IPS DF 4.7 (cell line): ENCODE data around the gene PGPEP1.
"Not testable (repeated sequence)": the region's sequence is repeated elsewhere in the genome, so short reads cannot be mapped to it uniquely, and the experiment has no call there.

Experiments used
- DNase-seq: peaks from one replicate; pipeline ENCODE4 v3.0.0-alpha.2; 2013; ENCODE audit warnings: low spot score; ENCODE audit errors: extremely low read depth

PGPEP1 gene

DNA sequence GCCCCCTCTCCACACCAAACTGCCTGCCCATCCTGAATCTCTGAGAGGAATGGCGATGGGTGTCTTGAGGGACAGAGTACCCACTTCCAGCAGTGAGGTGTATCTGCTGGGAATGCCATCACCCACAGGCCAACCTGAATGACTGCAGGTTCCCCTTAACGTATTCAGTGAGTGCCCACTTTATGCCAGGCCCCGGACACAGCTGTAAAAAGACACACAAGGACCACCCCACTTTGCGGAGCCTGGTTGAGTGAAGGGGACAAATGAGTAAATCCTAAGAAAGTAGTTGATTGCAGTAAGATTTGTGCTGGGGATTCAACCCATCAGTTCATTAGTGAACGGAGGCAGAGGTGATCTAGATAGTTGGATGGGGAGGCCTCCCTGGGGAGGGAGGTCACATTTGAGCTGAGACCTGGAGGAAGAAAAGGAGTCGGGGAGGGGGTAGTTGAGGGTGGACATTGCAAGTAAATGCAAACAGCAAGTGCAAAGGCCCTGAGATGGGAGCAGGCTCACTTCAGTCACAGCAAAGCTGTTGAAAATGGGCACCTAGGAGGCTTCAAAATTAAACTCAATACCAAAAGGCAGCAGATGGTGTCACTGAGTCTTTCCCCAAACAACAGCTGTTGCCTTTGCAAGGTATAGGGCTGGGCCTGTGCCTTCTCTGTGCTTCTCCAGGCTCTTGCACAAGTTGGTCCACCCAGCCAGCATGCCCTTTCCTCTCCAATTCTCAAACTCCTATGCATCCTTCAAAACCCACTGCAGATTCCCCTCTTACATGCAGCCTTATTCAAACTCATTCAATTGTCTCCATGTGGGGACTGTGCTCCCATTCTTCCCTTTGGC, 49.9 kb downstream of the PGPEP1 start:
- DNase-seq, result no peak

DNA sequence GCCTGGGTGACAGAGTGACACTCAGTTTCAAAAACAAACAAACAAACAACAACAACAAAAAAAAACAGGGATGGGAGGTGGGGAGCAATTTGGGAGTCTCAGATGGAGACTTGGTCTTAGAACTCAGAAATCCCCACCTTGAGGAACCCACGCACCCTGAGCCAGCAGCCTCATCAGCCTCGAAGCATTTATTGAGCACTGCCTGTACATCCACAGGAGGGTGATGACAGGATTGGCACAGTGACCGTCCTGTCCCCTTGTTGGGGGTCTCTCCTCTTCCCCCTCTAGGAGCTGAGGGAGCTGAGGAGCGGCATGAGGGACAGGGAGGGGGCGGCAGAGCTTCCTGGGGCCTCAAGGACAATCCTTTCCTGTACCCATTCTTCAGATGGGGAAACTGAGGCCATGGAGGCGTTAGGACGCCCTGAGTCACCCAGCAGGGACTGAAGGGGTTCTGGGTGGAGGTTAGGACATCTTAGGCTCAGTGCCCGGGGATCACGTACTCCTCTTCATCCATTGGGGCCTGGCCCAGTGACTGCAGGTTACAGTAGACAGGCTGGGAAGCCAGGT, 51.2 kb downstream of the PGPEP1 start:
- no peak for DNase-seq

DNA sequence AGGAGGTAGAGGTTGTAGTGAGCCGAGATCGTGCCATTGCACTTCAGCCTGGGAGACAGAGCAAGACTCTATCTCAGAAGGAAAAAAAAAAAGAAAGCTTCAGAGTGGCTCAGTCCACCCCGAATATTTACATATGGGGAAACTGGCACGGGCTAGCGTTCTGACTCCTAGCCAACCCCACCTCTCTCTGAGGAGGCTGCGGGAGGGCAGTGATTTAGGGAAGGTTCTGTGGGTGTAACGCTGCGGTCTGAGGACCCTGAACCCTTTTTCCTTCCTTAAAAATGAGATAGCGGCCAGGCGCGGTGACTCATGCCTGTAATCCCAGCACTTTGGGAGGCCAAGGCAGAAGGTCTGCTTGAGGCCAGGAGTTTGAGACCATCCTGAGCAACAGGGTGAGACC, 52.0 kb downstream of the PGPEP1 start:
- no peak for DNase-seq

DNA sequence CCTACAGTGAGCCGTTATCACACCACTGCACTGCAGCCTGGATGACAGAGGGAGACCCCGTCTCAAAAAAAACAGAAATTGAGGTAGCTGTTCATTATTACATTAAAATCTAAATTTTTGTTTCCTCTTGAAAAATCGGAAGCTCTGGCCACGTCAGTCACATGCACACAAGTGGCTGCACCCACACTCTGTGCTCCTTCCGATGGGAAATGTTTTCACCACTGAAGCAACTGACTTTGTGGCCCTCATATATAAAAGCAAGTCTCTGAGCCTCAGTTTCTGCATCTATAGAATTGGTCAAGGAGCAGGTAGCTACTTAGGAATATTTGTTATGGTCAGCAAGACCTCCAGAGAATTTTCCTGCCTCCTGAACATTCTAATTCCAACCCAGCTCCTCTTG, 52.5 kb downstream of the PGPEP1 start:
- DNase-seq, result no peak

DNA sequence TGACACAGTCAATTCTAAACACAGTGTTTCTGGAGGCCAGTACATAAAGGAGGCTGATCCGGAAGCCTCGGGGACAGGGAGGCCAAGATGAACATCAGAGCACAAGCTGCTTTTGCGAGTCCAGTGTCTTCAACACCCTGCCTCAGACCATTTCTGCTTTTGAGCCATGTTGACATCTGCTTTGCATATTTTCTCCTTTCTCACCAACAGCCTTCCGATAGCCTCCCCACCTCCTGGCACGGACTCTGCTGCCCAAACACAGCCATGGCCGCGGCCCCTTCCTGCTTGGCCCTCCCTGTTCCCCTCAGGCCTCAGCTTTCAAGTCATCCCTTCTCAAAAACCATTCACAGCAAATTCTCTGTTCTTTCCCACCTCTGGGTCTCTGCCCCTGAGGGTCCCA, 53.4 kb downstream of the PGPEP1 start:
- DNase-seq, result no peak

DNA sequence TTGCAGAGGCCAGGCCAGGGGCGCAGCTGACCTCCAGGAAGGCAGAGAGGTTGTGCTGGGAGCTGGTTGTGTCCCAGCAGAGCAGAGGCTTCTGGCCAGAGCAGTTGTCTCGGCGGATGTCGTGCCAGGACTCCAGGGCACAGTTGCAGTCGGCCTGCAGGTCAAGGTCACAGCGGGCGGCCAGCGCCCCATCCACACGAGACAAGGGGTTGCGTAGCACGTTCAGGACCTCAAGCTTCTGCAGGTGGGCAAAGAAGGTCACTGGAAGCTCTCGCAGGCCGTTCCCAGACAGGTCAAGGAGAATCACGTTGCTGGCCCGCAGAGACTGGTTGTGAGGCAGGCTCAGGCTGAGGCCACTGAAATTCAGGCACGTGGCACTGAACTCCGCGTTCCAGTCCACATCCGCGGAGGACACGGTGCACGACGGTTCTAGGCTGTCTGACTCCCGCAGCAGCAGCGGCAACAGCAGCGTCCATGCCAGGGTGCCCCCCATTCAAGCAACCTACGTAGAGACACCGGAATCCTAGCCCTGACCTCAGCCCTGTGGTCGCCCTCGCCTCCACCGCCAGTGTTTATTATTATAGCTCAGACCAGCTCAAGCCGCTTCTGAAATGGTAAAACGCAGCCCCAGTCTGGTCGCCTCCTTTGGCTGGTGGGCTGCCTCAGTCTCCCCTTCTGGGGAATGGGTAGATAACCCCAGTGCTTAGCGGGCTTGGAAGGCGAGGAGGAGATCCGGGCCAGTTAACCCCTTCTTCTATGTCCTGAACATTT, 56.3 kb downstream of the PGPEP1 start:
- no peak for DNase-seq

DNA sequence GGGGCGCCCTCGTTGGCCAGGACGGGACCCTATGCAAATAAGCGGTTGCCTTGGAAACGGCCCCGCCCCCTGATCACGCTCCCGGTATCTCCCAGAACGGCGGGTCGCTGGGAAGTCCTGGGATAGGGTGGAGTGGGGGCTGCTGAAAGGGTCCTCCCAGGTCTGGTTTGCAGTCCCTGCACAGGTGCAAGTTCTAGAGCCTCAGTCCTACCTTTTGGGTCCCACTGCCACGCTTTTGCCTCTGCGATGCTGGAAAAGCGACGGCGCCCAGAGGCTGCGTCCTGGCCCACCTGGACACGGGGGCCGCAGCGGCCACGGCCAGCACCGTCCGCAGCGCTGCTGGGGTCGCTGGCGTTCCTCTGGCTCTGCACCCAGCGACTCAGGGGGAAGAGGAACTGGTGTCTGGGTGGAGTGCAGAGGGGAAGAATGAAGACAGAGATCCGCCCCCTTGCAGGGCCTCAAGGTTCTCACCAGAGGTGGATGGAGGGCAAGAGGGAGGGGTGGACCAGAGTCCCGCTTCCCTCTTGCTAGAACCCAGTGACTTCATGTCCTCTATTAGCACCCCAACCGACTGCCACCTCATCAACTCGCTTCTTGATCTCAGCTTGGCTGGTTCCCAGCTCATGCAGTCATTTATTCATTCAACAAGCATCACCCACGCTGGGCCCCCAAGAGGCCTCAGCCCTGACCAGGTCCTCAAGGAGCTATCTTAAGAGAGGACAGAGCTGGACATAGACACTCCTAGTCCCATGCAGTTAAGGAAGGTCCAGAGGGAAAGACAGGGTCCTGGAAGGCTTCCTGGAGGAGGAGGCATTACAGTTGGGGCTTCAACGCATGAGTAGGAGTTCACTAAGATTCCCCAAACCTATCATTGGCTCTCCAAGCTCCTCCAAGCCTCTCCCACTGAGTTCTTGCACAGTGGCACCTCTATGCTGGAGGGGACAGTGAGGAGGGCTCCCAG, 57.1 kb downstream of the PGPEP1 start, which contains the start of gene LRRC25:
TSS of gene LRRC25 (minus strand) at position 381 of the 961 bp plus-strand sequence. CDS start 659 bp downstream, outside the sequence.
- DNase-seq, result no peak

DNA sequence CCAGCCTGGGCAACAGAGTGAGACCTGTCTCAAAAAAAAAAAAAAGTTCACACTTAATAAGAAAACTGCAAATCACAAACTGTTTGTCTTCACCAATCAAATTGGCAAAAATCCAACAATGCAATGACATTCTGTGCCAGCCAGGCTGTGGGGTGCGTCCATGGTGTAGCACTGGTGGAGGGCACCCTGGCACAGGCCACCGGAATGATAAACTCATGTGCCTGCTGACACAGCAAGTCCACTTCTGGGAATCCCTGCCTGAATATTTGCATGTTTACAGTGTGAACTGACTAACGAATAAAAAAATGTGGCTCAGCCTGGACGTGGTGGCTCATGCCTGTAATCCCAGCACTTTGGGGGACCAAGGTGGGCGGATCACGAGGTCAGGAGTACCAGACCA, 58.6 kb downstream of the PGPEP1 start:
- DNase-seq, result no peak

DNA sequence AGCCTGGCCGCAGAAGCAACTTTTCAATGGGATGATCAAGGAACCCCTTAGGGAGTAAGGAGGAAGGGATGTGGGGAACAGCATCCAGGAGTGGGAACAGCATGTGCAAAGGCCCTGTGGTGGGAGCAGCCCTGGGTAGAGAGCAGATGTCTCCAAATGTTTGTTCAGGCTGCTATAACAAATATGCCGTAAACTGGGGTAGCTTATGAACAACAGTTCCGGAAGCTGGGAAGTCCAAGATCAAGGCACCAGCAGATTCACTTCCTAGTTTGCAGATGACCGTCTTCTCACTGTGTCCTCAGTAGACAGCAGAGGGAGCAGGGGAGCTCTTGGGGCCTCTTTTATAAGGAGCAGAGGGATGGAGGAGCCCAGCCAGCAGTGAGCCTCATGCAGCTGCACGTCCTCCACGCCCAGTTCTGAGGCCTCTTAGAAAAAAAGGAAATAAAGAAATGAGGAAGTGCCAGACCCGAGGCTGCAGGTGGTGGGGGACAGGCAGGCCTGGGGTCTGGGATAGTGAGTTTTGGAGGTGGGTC, 61.2 kb downstream of the PGPEP1 start:
- no peak for DNase-seq

DNA sequence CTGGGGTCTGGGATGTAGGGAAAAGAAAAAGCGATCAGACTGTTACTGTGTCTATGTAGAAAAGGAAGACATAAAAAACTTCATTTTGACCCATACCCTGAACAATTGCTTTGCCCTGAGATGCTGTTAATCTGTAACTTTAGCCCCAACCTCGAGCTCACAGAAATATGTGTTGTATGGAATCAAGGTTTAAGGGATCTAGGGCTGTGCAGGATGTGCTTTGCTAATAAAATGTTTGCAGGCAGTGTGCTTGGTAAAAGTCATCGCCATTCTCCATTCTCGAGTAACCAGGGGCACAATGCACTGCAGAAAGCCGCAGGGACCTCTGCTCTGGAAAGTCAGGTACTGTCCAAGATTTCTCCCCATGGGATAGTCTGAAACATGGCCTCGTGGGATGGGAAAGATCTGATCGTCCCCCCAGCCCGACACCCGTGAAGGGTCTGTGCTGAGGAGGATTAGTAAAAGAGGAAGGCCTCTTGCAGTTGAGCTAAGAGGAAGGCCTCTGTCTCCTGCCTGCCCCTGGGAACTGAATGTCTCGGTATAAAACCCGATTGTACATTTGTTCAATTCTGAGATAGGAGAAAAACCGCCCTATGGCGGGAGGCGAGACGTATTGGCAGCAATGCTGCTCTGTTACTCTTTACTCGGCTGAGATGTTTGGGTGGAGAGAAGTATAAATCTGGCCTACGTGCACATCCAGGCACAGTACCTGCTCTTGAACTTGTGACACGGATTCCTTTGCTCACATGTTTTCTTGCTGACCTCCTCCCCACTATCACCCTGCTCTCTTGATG, 62.3 kb downstream of the PGPEP1 start:
- not testable (repeated sequence) for DNase-seq

DNA sequence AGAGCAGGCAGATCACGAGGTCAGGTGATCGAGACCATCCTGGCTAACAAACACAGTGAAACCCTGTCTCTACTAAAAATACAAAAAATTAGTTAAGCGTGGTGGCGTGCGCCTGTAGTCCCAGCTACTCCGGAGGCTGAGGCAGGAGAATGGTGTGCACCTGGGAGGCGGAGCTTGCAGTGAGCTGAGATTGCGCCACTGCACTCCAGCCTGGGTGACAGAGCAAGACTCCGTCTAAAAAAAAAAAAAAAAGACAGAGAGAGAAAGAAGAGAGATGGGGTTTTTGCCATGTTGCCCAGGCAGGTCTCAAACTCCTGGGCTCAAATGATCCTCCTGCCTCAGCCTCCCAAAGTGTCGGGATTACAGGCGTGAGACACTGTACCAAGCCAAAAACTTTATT, 65.4 kb downstream of the PGPEP1 start:
- DNase-seq, result not testable (repeated sequence)

DNA sequence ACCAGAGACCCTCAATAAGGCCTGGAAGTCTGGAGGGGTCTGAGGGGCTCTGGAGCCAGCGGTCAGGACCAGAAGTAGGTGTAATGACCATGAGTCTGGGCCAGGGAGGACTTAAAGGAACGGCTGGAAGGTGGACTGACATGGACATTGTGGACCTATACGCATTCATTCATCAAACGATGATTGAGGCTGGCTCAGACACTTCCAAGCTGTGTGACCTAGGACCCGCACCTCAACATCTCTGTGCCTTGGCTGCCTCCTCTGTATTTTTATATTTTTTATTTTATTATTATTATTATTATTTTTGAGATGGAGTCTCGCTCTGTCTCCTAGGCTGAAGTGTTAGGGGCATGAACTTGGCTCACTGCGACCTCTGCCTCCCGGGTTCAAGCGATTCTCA, 66.4 kb downstream of the PGPEP1 start:
- DNase-seq, result no peak

DNA sequence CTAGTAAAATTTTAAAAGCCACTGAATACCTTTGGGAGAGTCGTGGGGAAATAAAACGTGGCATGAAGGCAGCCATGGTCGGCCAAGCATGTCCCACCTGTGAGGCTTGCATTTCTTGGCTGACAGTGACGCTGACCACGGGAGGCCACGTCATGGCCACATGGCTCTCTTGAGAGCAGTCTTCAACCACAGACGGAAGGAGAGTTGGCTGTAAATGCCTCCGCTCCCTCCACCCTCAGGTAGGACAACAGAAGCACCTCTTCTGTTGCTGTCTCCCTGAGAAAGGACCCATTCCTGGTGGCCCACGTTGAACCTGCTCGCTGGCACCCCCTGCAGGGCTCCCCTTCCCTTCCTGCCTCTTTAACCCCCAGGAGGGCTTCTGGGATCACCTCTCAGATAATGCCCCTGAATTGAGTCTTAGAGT, 67.7 kb downstream of the PGPEP1 start:
- DNase-seq, result no peak

DNA sequence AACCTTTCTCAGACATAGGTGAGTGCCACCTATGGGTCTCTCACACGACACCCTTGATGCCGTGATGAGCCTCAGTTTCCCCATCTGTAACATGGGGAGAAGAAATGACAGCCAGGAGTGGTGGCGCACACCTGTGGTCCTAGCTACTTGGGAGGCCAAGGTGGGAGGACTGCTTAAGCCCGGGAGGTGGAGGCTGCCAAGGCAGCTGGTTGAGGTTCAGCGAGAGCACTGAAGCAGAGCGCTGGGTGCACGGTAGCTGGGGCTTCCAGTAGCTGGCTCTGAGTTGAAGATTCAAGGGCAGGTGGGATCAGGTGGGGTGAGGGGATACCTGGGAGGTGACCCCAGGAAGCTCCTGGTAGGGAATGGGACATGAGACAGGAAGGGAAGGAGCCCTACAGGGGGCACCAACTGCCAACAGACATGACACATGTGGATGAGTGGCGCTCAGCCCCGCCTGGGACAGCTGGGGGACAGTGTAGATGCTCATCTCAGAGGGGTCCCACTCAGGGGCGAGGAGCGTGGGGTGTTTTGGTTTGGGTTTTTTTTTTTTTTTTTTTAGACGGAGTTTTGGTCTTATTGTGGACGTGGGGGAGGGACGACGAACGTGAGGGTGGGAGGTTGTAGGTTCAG, 72.3 kb downstream of the PGPEP1 start:
- no peak for DNase-seq

DNA sequence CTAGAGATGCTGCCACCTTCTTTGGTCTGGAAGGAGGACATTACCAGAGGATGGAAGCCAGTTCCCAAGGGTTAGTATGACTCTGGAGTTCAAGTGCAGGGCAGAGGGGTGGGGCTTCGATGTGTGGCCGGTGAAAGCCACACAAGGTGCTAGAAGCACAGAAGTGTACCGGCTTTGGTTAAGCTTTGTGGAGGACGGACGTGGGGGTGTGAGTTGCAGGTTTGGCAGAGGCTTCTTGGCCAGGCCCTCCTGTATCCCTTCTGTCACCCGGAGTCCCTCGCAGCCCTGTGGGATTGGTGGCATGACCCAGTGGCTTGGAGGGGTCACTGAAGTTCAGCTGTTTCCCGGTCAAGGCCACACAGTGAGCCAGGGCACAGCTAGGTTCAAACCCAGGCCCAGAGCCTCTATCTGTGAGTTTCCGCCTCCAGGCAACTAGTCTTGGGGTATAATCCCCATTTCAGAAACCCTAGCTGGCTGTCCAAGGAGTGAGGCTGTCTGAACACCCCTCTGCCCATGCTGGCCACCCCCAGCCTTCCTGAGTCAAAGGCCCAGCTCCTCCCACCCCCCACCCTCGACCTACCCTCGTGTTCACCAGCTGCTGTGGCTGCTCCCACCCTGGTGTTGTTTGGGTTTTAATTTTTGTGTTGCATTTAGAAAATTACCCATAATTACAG, 74.2 kb downstream of the PGPEP1 start:
- DNase-seq, result no peak

DNA sequence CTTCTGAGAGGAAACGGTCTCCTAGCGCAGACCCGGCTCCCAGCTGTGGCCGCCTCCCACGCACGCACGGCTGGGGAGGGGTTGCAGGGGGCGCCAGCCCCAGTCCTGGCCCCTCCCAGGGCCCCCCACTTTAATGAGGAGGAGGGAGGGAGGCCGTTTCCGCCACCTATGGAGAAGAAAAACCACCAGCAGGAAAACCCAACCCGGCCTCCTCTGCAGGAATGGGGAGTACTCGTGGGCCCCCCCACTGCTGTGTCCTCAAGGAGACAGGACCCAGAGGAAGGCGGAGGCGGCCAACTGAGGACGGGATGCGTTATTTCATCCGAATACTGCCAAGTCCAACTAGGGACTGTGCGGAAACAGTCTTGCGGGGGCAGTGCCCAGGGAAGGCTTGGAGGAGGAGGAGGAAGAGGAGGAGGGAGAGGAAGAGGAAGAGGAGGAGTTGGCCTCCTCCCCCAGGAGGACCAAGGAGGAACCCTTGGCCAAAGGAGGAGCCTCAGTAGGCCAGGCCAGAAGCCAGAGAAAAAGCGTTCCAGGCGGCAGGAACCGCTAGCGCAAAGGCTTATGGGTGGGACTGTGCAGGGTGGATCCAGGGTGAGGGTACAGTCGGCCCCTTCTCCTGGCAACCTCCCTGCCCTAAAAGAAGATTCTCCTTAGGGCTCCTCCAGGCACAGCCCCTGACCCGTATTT, 74.9 kb downstream of the PGPEP1 start:
- DNase-seq, result no peak

DNA sequence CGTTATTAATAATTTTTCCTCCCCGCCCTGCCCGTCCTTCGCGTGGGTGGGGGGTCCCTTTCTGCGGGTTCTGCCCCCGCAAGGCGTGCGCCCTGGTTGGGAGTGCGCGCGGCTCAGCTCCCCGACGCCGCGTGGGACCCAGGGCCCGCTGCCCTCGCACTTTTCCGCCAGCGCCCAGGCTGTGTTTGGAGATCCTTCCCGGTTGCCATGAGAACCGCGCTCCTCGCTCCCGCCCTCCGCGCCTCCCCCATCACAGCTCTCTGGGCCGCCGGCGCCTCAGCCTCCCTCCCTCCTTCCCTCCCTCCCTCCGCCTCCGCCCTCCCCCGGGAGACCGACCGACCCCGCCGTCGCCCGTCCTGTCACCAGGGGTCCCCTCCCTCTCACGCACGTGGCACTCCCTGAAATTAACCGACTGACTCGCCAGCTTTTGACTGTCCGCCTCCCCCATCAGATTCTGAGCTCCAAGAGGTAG, 76.4 kb downstream of the PGPEP1 start:
- no peak for DNase-seq
